T-helper 2 cell treated with Interferon-gamma antibody and Interleukin-4, amounts not matched to agents 5 μg/mL and 100 μg/mL, for 36 hours (primary cell): Measurements from ENCODE around the gene POLR3A.

Source experiments
- DNase-seq: peaks from one replicate; pipeline ENCODE4 v3.0.0; 2021; ENCODE audit warnings: low spot score
- H3K27ac Mint-ChIP-seq: one replicate; pipeline ENCODE4 v1.8.0; 2021; ENCODE audit warnings: mild to moderate bottlenecking, mixed read lengths
- H3K27me3 Mint-ChIP-seq: one replicate; pipeline ENCODE4 v1.8.0; 2021; ENCODE audit warnings: low read depth, mixed read lengths
- H3K36me3 Mint-ChIP-seq: one replicate; pipeline ENCODE4 v1.8.0; 2021; ENCODE audit warnings: low read depth, mixed read lengths
- H3K4me1 Mint-ChIP-seq: one replicate; pipeline ENCODE4 v1.8.0; 2021; ENCODE audit warnings: low read depth, mixed read lengths
- H3K4me3 Mint-ChIP-seq: one replicate; pipeline ENCODE4 v1.8.0; 2022; ENCODE audit warnings: mild to moderate bottlenecking, moderate library complexity, mixed read lengths
- H3K9me3 Mint-ChIP-seq: one replicate; pipeline ENCODE4 v1.8.0; 2021; ENCODE audit warnings: mixed read lengths

The POLR3A gene

GRCh38 chr10:77972148-77972547 is 57.2 kb downstream of the POLR3A start:
- Mint-ChIP-seq H3K36me3 (peaks cover 13% of the 10 kb centered on the region), H3K9me3 (no peaks in the 10 kb centered on the region), H3K27ac (peak overlapping the region; percentile 43), H3K4me3 (no peak overlapping the region), H3K27me3 (no peaks in the 10 kb centered on the region), H3K4me1 (peaks cover 12% of the 10 kb centered on the region)
- no peak for DNase-seq

- H3K27ac Mint-ChIP-seq = no peak overlapping the region
- peaks cover 12% of the 10 kb centered on the region for H3K4me1 Mint-ChIP-seq
- H3K27me3 Mint-ChIP-seq = no peaks in the 10 kb centered on the region
- H3K4me3 Mint-ChIP-seq = no peak overlapping the region
- no peak for DNase-seq
- H3K36me3 Mint-ChIP-seq = peaks cover 11% of the 10 kb centered on the region
- no peaks in the 10 kb centered on the region for H3K9me3 Mint-ChIP-seq
These were observed 57.5 kb downstream of the POLR3A start for GRCh38 chr10:77971804-77972144.

DNA sequence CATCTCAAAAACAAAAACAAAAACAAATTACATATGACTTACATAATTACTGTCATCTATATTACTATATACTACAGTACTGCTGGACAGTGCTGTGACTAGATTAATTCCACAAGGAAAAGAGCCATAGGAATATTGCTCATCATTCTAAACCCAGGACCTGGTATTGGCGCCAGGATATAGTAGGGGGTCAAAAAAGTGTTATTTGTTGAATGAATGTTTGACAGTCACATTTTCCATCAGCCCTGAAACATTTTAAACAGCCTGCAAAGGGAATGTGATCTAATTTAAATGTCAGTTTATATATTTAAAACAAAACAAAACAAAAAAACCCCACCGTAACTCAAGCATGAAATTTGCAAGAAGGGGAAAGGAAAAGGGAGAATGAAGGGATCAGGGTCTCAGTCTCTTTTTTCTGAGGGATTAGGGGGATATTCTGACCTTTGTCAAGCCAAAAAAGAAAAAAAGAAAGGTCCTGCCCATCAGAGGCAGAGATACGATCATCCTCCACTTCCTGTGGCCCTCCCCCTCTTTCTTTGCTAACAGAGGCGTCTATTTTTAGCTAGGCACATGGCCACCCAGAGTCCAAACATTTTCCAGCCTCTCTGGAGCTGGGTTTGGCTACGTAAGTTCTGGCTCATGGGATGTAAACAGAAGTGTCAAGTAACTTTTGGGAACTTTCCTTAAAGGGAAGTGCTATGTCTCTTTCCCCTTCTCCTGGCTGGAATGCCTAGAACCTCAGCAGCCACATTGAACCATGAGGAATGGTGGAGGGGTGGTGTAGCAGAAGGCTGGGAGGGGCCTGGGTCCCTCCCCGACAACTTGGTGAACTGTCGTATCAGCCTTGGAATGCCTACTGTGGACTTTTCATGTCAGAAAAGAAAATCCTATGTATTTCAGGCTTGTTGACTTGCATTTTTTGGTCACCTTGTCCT is 58.2 kb downstream of the POLR3A start:
- peak; percentile 32 for DNase-seq
- Mint-ChIP-seq H3K9me3 (no peaks in the 10 kb centered on the region), H3K27ac (peak overlapping the region; percentile 21), H3K4me1 (peaks cover 12% of the 10 kb centered on the region), H3K36me3 (peaks cover 8% of the 10 kb centered on the region), H3K27me3 (no peaks in the 10 kb centered on the region), H3K4me3 (peak overlapping the region; percentile 29)

GRCh38 chr10:77969114-77969513 is 60.2 kb downstream of the POLR3A start:
- Mint-ChIP-seq H3K9me3 (peaks cover 8% of the 10 kb centered on the region), H3K4me1 (peaks cover 12% of the 10 kb centered on the region), H3K27ac (no peak overlapping the region), H3K36me3 (peaks cover 6% of the 10 kb centered on the region), H3K27me3 (no peaks in the 10 kb centered on the region), H3K4me3 (no peak overlapping the region)
- DNase-seq = no peak

- H3K36me3 Mint-ChIP-seq = peaks cover 6% of the 10 kb centered on the region
- H3K9me3 Mint-ChIP-seq = peaks cover 11% of the 10 kb centered on the region
- H3K4me3 Mint-ChIP-seq = no peak overlapping the region
- no peaks in the 10 kb centered on the region for H3K27me3 Mint-ChIP-seq
- no peak for DNase-seq
- peaks cover 12% of the 10 kb centered on the region for H3K4me1 Mint-ChIP-seq
- no peak overlapping the region for H3K27ac Mint-ChIP-seq
These were observed 61.7 kb downstream of the POLR3A start for GRCh38 chr10:77967611-77968022.

GRCh38 chr10:77965294-77965693 is 64.0 kb downstream of the POLR3A start:
- DNase-seq = no peak
- H3K36me3 Mint-ChIP-seq = peaks cover 1% of the 10 kb centered on the region
- no peaks in the 10 kb centered on the region for H3K27me3 Mint-ChIP-seq
- H3K27ac Mint-ChIP-seq = no peak overlapping the region
- H3K4me1 Mint-ChIP-seq = no peaks in the 10 kb centered on the region
- no peak overlapping the region for H3K4me3 Mint-ChIP-seq
- H3K9me3 Mint-ChIP-seq = peaks cover 11% of the 10 kb centered on the region

DNA sequence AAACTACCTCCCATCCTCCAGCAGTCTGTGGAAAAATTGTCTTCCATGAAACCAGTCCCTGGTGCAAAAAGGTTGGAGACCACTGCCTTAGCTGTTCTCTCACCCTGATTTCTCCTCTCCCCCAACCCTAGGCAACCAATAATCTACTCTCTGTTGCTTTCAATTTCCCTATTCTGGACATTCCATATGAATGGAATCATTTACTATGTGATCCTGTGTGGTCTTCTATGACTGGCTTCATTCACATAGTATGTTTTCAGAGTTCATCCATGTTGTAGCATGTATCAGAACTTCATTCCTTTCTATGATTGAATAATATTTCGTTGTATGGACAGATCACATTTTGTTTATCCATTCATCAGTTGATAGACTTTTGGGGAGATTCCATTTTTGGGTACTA is 64.5 kb downstream of the POLR3A start:
- H3K36me3 Mint-ChIP-seq = peaks cover 1% of the 10 kb centered on the region
- no peak overlapping the region for H3K4me3 Mint-ChIP-seq
- H3K27ac Mint-ChIP-seq = no peak overlapping the region
- DNase-seq = no peak
- no peaks in the 10 kb centered on the region for H3K27me3 Mint-ChIP-seq
- H3K4me1 Mint-ChIP-seq = no peaks in the 10 kb centered on the region
- H3K9me3 Mint-ChIP-seq = peaks cover 11% of the 10 kb centered on the region

DNA sequence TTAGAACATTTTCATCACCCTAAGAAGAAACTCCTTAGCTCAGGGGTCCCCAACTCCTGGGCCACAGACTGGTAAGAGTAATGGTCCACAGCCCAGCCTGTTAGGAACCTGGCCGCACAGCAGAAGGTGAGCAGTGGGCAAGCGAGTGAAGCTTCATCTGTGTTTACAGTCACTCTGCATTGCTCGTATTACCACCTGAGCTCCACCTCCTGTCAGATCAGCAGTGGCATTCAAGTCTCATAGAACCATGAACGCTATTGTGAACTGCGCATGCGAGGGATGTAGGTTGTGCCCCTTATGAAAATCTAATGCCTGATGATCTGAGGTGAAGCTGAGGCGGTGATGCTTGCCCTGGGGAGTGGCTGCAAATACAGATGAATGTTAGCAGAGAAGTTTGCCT is 65.4 kb downstream of the POLR3A start:
- Mint-ChIP-seq H3K36me3 (no peaks in the 10 kb centered on the region), H3K4me1 (no peaks in the 10 kb centered on the region), H3K4me3 (no peak overlapping the region), H3K9me3 (peaks cover 11% of the 10 kb centered on the region), H3K27ac (no peak overlapping the region), H3K27me3 (no peaks in the 10 kb centered on the region)
- DNase-seq = no peak

DNA sequence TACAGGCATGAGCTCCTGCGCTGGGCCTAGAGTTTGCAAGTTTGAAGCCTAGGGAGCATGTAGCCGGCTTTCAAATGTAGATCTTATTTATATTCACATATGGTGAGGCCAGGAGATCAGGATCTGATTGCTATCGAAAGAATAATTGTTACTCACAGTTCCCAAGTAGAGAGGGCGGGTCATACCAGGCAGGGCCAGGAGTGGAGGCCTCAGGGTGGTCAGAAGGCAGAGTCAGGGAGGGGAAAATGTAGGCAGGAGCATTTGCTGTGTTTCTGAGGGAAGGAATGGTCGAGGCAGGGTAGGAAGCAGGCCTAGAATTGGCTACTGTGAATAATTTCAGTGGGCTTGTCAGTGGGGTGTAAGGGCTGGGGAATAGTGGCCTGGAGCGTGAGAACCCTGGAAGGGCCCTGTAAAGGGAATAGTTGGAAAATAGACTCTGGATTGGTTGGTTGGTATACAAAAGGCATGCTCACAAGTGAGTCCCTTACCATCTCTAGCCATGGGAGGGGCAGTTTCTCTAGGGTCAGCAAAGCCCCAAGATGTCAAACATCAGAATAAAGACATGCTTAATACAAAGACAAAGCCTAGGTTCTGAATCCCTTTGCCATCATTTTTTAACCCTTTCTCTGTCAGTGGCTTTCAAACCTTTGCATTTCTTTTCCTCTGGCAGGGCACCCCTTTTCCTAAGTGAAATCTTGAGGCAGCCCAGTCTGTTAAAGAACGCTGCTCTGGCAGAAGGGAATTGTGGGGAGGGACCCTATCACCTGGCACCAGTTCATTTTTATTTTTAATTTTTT is 66.8 kb downstream of the POLR3A start:
- Mint-ChIP-seq H3K9me3 (peaks cover 11% of the 10 kb centered on the region), H3K4me1 (no peaks in the 10 kb centered on the region), H3K27ac (no peak overlapping the region), H3K36me3 (no peaks in the 10 kb centered on the region), H3K4me3 (no peak overlapping the region), H3K27me3 (no peaks in the 10 kb centered on the region)
- DNase-seq = no peak

GRCh38 chr10:77961668-77962067 is 67.6 kb downstream of the POLR3A start:
- Mint-ChIP-seq H3K36me3 (no peaks in the 10 kb centered on the region), H3K9me3 (peaks cover 11% of the 10 kb centered on the region), H3K27me3 (no peaks in the 10 kb centered on the region), H3K27ac (no peak overlapping the region), H3K4me1 (no peaks in the 10 kb centered on the region), H3K4me3 (no peak overlapping the region)
- no peak for DNase-seq

GRCh38 chr10:77960829-77961329 is 68.4 kb downstream of the POLR3A start:
- no peaks in the 10 kb centered on the region for H3K4me1 Mint-ChIP-seq
- DNase-seq = no peak
- H3K36me3 Mint-ChIP-seq = no peaks in the 10 kb centered on the region
- no peaks in the 10 kb centered on the region for H3K27me3 Mint-ChIP-seq
- no peak overlapping the region for H3K4me3 Mint-ChIP-seq
- H3K9me3 Mint-ChIP-seq = peaks cover 11% of the 10 kb centered on the region
- H3K27ac Mint-ChIP-seq = no peak overlapping the region

DNA sequence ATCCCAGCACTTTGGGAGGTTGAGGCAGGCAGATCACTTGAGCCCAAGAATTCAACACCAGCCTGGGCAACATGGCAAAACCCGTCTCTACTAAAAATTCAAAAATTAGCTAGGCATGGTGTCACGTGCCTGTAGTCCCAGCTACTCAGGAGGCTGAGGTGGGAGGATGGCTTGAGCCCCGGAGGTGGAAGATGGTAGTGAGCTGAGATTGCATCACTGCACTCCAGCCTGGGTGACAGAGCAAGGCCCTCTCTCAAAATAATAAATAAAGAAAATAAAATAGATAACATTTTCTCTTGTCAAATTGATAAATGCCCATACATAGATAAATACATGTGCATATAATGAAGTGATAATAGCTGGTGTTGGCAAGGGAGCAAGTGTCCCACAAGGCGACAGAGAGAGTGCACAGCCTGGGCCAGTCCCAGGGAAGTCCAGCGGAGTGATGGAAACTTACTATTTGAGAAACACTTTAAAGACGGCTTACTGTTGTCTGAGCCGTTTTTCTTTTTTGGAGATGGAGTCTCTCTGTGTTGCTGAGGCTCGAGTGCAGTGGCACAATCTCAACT is 69.3 kb downstream of the POLR3A start:
- no peaks in the 10 kb centered on the region for H3K36me3 Mint-ChIP-seq
- no peak overlapping the region for H3K4me3 Mint-ChIP-seq
- no peak for DNase-seq
- H3K9me3 Mint-ChIP-seq = peaks cover 8% of the 10 kb centered on the region
- no peaks in the 10 kb centered on the region for H3K27me3 Mint-ChIP-seq
- H3K27ac Mint-ChIP-seq = no peak overlapping the region
- no peaks in the 10 kb centered on the region for H3K4me1 Mint-ChIP-seq

GRCh38 chr10:77959384-77959783 is 69.9 kb downstream of the POLR3A start:
- Mint-ChIP-seq H3K4me3 (no peak overlapping the region), H3K36me3 (no peaks in the 10 kb centered on the region), H3K9me3 (peaks cover 4% of the 10 kb centered on the region), H3K27ac (no peak overlapping the region), H3K4me1 (no peaks in the 10 kb centered on the region), H3K27me3 (no peaks in the 10 kb centered on the region)
- no peak for DNase-seq

GRCh38 chr10:77955136-77955535 is 74.2 kb downstream of the POLR3A start:
- no peak overlapping the region for H3K4me3 Mint-ChIP-seq
- no peak for DNase-seq
- no peak overlapping the region for H3K27ac Mint-ChIP-seq
- H3K36me3 Mint-ChIP-seq = no peaks in the 10 kb centered on the region
- peaks cover 24% of the 10 kb centered on the region for H3K9me3 Mint-ChIP-seq
- H3K27me3 Mint-ChIP-seq = no peaks in the 10 kb centered on the region
- no peaks in the 10 kb centered on the region for H3K4me1 Mint-ChIP-seq
